GM18909 (cell line): ENCODE data around the gene SLU7.

Source experiments
- ATAC-seq: cut with Tn5 transposase; IDR thresholded peaks from one replicate; pipeline ENCODE4 v1.9.1; 2021; ENCODE audit warnings: mild to moderate bottlenecking; ENCODE audit not compliant: unreplicated experiment, poor library complexity

Gene SLU7

GRCh38 chr5:160370713-160371034 is 48.2 kb downstream of the SLU7 start:
- no peak for ATAC-seq

- peak; percentile 47 for ATAC-seq
Observed at GRCh38 chr5:160369990-160370712, 48.7 kb downstream of the SLU7 start, which contains the start of gene C1QTNF2. Gene C1QTNF2, minus strand, starts transcription at chr5:160370626. Its CDS starts 15,615 bp downstream, at chr5:160355011.

GRCh38 chr5:160367885-160368284 is 51.0 kb downstream of the SLU7 start:
- no peak for ATAC-seq

- ATAC-seq, result no peak
Observed at GRCh38 chr5:160367261-160367660, 51.6 kb downstream of the SLU7 start.

- ATAC-seq, result no peak
Observed at GRCh38 chr5:160366230-160366629, 52.7 kb downstream of the SLU7 start.

DNA sequence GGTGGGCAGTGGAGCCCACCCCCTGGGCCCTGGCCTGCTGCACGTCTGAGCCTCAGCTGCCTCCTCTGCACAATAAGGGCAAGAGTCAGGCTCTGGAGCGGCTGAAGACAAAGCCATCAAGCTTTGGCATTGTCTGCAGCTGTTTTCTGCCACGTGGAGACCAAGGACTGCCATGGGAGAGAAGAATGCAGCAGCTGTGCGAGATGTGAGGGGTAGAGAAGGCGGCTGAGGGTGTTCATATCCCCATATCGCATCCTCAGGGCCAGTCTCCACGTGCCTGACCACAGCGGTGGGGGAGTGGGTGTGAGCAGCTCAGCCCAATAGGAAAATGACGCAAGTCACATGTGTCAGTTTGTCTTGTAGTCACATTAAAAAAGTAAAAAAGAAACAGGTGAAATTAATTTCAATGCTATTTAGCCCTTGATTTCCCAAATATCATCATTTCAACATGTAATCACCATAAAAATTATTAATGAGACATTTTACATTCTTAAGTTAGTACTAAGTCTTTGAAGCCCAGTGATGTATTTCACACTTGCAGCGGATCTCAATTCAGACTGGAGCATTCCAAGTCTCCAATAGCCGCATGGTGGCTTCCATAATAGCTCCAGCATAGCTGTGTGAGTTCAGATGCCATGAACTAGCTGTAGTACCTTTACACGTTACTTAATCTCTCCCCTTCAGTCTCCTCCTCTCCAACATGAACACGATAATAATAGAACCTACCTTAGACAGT is 55.1 kb downstream of the SLU7 start:
- no peak for ATAC-seq

GRCh38 chr5:160363211-160363610 is 55.7 kb downstream of the SLU7 start:
- no peak for ATAC-seq

DNA sequence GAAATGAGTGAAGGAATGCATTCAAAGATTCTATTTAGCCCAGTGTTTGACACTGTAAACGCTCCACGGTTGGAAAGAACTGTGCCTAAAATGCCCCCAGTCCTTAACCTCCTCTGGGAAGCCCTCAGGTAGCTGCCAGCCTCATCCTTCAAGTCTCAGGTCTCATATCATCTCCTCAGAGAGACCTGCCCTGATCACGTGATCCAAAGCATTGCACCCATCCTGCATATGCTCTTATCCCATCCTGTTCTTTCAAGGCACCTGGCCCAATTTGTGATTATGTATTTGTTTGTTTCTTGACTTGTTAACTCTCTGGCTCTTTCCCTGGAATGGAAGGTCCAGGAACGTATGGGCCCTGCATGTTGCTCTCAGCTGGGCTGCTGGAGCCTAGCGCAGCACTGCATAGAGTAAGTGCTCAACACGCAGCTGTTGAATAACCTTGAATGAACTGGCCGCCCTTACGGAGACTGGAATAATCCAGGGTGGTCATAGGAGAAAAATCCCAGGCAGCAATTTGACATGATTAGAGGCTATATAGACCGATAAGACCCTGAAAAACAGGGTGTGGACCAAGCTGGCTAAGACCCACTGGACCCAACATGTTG is 57.2 kb downstream of the SLU7 start:
- no peak for ATAC-seq

DNA sequence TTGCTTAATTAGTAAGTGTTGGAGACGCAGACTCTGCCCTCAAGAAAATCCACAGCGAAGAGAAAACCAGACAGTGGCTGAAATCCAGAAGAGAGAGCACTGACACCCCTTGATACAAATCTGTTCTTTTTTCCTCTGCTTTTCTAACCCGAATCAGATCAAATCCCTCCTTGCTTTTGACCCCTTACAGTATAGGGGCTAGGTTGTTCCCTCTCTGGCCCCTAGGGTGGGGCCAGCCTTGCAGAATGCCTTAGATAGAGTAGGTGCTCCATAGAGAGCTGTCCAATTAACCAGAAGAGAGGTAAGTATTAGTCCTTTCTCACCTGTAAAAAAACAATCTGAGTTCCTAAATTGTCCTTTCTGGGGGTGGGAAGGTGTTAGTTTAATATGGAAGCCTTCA is 58.6 kb downstream of the SLU7 start:
- no peak for ATAC-seq

- no peak for ATAC-seq
Observed at GRCh38 chr5:160359816-160360215, 59.1 kb downstream of the SLU7 start.

DNA sequence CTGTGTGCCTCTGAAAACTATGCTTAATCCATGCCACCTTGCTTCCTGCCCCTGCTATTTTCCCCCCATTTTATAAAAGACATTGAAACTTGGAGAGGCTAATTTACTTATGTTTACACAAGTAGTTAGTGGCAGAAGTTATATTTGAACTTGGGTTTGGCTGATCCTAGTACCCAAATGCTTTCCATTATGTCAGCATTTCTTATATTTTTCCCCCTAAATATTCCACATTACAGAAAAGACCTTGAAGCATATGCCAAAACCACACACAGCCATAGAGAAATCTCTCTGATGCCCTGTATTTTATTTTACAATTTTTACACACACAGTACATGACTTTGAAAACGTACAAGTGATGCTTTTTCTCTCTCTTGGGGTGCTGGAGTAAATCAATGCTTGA is 59.6 kb downstream of the SLU7 start:
- ATAC-seq, result no peak

DNA sequence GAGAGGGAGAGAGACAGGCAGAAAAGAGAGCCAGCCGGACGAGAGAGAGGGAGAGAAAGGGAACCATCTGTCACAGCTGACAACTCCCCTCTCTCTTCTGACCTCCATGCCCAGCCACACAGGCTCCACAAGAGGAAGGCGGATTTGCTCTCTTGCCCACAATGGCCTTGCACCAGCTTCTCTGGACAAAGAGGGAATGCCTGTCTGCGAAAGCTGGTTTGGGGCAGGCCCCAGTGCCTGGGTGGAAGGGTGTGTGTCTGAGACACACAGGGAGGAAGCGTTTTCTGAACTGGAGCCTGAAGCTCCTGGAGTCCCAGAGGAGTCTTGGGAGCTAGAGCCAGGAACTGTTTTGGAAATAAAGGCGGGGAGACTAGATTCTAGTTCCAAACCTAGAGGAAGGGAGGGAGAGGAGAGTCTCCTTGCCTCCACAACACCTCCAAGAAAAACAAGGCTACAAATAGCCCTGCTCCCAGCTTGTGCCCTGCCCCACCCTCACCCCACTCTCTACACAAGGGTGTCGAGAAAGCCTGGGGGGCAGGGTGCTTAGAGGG is 60.9 kb downstream of the SLU7 start:
- no peak for ATAC-seq

DNA sequence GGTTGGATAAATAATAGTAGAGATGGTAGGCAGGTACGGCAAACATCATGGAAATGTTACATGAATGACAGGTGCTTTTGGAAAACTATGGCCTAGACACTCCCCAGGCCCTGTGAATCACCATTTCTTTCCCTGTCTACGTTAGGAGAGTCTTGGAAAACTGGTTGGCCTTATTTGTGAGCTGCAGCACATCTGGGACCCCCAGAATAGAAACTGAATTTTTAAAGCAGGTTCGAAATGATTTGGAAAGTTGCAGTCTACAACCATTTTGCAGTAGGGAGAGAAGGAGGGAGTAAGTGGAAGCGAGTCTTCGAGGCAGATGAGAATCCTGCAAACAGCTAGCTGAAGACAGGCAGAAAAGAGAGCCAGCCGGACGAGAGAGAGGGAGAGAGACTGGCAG is 61.5 kb downstream of the SLU7 start:
- no peak for ATAC-seq

DNA sequence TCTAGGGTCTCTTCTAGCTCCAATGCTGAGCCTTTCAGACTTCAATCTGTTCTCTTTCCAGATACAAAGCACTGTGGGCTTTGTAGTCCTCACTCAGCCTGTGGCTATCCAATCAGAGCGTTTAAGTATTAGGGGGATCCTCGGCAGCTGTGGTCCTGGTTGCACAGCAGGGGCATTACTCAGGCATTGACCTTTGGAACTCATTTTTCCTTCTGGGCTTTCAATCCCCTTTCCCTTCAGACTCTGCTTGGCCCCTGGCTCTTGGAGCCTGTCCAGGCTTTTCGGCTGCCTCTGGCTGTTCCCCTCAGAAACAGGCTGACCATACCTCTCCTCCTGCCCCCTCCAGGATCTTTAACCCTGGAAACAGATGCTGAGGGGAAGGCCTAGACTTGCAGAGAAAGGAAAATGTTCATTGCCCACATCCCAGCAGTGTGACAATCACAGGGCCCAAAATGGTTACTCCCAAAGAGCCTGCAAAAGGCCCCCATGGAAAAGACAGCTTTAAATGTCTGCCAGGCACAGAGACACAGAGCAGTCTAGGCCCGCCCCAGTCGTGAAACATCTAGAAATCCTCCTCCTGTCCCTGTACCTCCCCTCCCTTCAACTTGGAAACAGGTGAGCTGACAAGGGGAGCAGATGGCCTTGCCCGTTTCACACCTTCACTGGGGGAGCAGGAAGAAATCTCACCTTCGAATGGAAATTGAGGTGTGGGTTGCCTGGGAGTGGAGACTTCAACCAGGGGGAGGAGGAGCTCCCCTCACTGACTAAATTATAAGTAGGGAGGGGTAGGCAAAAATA is 62.1 kb downstream of the SLU7 start:
- no peak for ATAC-seq

DNA sequence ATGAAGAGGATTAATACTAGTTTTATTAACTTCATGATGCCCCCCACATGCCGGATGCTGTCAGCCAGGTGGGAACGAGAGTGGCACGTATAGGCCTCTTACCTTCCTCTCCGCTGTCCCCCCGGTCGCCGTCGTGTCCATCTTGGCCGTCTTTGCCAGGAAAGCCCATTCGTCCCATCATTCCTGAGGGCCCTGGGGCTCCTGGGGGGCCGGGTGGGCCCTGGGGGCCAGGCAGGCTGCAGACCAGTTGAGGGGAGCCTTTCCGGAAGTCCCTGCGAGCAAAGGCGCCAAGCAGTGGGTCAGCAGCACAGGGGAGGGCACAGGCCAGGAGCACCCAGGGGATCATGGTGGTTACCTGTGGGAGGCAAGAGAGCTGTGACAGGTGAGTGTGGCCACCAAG is 64.2 kb downstream of the SLU7 start:
- no peak for ATAC-seq

GRCh38 chr5:160353379-160353778 is 65.5 kb downstream of the SLU7 start:
- no peak for ATAC-seq

GRCh38 chr5:160352308-160352707 is 66.6 kb downstream of the SLU7 start:
- no peak for ATAC-seq
